Activated B cell treated with CpG ODN at 0.5 μM for 24 hours (primary cell): ENCODE measurements around the gene USP27X. TPM values are rescaled to one million over a fixed set of nuclear protein-coding genes. Genes with fewer than 3 reads are reported as not detected.

ENCODE experiments used
- ATAC-seq: fragments of 200-7000 bp; cut with Tn5 transposase; one replicate; pipeline ENCODE4 v1.10.0; 2021; ENCODE audit warnings: low read depth, mild to moderate bottlenecking, moderate library complexity
- CTCF ChIA-PET: fragments of 350-600 bp; sonication (Branson Sonifier 250); formaldehyde crosslinking; loops from one replicate; lab custom pipeline; 2021; ENCODE audit warnings: antibody characterized with exemption; lab: Charles Lee
- POLR2A ChIA-PET: fragments of 350-600 bp; sonication (Branson Sonifier 250); formaldehyde crosslinking; loops from one replicate; lab custom pipeline; 2021; ENCODE audit warnings: antibody characterized with exemption; lab: Charles Lee
- DNase-seq: peaks from one replicate; pipeline ENCODE4 v3.0.0; 2022
- H3K27ac Mint-ChIP-seq: one replicate; pipeline ENCODE4 v1.8.0; 2020; ENCODE audit warnings: mixed read lengths
- H3K27me3 Mint-ChIP-seq: one replicate; pipeline ENCODE4 v1.8.0; 2021; ENCODE audit warnings: mixed read lengths
- H3K36me3 Mint-ChIP-seq: one replicate; pipeline ENCODE4 v1.8.0; 2021; ENCODE audit warnings: low read depth, mixed read lengths
- H3K4me1 Mint-ChIP-seq: one replicate; pipeline ENCODE4 v1.8.0; 2021; ENCODE audit warnings: mixed read lengths
- H3K4me3 Mint-ChIP-seq: one replicate; pipeline ENCODE4 v1.8.0; 2020; ENCODE audit warnings: mild to moderate bottlenecking, mixed read lengths
- H3K9me3 Mint-ChIP-seq: one replicate; pipeline ENCODE4 v1.8.0; 2020; ENCODE audit warnings: mixed read lengths
- intact Hi-C: fragments of 100-400 bp; cut with micrococcal nuclease; formaldehyde crosslinking; loops from one replicate; pipeline ENCODE4 v1.15.1; 2024
- total RNA-seq: library from RNA; stranded (reverse); gene quantifications from 2 replicates; pipeline ENCODE4 v1.2.3, GENCODE V29; 2022
- TF ChIP-seq, protein P1 (sequence below): fragments of 200-600 bp; IDR thresholded peaks from one replicate; pipeline ENCODE4 v1.8.0; 2022; ENCODE audit warnings: antibody characterized with exemption, mild to moderate bottlenecking

The USP27X gene
- total RNA-seq, 1 donor from 2014 or later: 2.8 TPM

DNA sequence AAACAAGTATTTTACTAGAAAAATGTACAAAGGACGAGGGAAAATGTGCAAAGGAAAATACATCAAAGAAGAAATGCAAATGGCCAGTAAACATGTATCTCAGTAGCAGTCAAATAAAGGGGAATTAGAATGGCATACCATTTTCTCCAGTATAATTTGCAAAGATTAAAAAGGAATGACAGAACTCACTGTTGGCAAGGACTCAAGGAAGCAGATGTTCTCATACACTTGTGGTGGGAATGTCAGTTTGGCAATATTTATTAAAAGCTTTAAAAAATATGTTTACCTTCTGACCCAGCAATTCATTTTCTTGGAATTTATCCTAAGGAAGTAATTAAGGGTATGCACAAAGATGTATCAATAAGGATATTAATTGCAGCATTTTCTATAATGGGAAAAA, 50.8 kb downstream of the USP27X start:
- H3K4me1 Mint-ChIP-seq: no peaks in the 10 kb centered on the region
- peaks cover 5% of the 10 kb centered on the region for H3K36me3 Mint-ChIP-seq
- TF ChIP-seq, protein P1, sequence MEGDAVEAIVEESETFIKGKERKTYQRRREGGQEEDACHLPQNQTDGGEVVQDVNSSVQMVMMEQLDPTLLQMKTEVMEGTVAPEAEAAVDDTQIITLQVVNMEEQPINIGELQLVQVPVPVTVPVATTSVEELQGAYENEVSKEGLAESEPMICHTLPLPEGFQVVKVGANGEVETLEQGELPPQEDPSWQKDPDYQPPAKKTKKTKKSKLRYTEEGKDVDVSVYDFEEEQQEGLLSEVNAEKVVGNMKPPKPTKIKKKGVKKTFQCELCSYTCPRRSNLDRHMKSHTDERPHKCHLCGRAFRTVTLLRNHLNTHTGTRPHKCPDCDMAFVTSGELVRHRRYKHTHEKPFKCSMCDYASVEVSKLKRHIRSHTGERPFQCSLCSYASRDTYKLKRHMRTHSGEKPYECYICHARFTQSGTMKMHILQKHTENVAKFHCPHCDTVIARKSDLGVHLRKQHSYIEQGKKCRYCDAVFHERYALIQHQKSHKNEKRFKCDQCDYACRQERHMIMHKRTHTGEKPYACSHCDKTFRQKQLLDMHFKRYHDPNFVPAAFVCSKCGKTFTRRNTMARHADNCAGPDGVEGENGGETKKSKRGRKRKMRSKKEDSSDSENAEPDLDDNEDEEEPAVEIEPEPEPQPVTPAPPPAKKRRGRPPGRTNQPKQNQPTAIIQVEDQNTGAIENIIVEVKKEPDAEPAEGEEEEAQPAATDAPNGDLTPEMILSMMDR: no peak
- H3K27ac Mint-ChIP-seq: no peak overlapping the region
- H3K9me3 Mint-ChIP-seq: no peaks in the 10 kb centered on the region
- H3K27me3 Mint-ChIP-seq: no peaks in the 10 kb centered on the region
- POLR2A ChIA-PET: no interaction called here
- DNase-seq (no peak), ATAC-seq (no peak)
- intact Hi-C loops: no loop called here
- H3K4me3 Mint-ChIP-seq: no peak overlapping the region
- CTCF ChIA-PET: no interaction called here

Other genes starting within 250 kb of the USP27X start
- not detected in 2 replicates for gene PAGE1, start 183.5 kb upstream of the USP27X start, total RNA-seq
- gene PAGE4, start 50.2 kb upstream of the USP27X start, total RNA-seq: not detected in 2 replicates
- 2.8 and 4.2 TPM in 2 replicates for gene CLCN5, start 43.1 kb downstream of the USP27X start, total RNA-seq